ENCODE results near the gene ARHGAP33. TPM values are rescaled to one million over a fixed set of nuclear protein-coding genes. Genes with fewer than 3 reads are reported as not detected.
A peak's percentile ranks its signal among the peaks of the same experiment; 100 is the strongest.

ARHGAP33 gene
- total and polyA plus RNA-seq, 10 of the 15 experiments (the other 5 are each of a cell fraction or from before 2014, with no cell fraction given), result 0.05 to 22.9 (median 2.3) TPM; not detected in 1

GRCh38 chr19:35757749-35758608 is 17.4 kb upstream of the ARHGAP33 start, which contains the start of gene PROSER3:
Gene PROSER3, plus strand, starts transcription at chr19:35758176. Its CDS starts 40 bp downstream, at chr19:35758216.
- ATAC-seq (peak; percentile 99), FAIRE-seq (peak; percentile 99), DNase-seq (ENCODE audit: low read depth, low spot score) (peak; percentile 99)
- CTCF ChIA-PET, result interaction anchor here (0.7 kb wide), 1 partner anchor 10 kb away, joined by 3 read pairs; the partner anchor contains the start of gene LIN37
- H3K27ac ChIP-seq (ENCODE audit: control insufficient read depth, insufficient read depth), result peak within 1 kb of the TSS; percentile 80
- H3K79me2 ChIP-seq (ENCODE audit: control insufficient read depth, insufficient read depth, low read length), result peaks cover 11% of the 10 kb centered on the region
- POLR2A ChIA-PET, result interaction anchor here (1.0 to 2.2 kb wide), 4 partner anchors 8 to 15 kb away, joined by 3 to 18 read pairs (median 11); partner anchors contain the start of genes IGFLR1, LIN37, PSENEN and U2AF1L4
- peaks cover 1 to 9% of the 10 kb centered on the region in 2 experiments; a peak in 3 of 4 replicates for H3K36me3 ChIP-seq (ENCODE audit: control insufficient read depth in 2 of 2, insufficient read depth in 2 of 2, low read length in 1 of 2)
- peak within 1 kb of the TSS; percentile 99 for H3K4me2 ChIP-seq (ENCODE audit: control insufficient read depth, insufficient read depth)
- H4K20me1 ChIP-seq (ENCODE audit: control insufficient read depth, insufficient read depth), result no peaks in the 10 kb centered on the region
- BruUV-seq (replicated peaks), result TSS peak; percentile 90
- no peaks in the 10 kb centered on the region for H3K9me3 ChIP-seq (replicated peaks; ENCODE audit: control insufficient read depth, insufficient read depth, low read length)
- peaks cover 15% of the 10 kb centered on the region for H3K4me1 ChIP-seq (ENCODE audit: control insufficient read depth, insufficient read depth, low read length)
- SMC1A ChIA-PET (ENCODE audit: uncharacterized antibody, unreplicated experiment), result no interaction called here
- H3K9ac ChIP-seq (ENCODE audit: control insufficient read depth, insufficient read depth, low read length), result peak within 1 kb of the TSS; percentile 76
- intact Hi-C loops (cut with micrococcal nuclease; ENCODE audit: unreplicated experiment), result loop anchor here (2.0 kb wide), 1 partner anchor 13 kb away; the partner anchor contains the start of genes PSENEN and U2AF1L4
- no peaks in the 10 kb centered on the region for H3K27me3 ChIP-seq (replicated peaks in 1 of 2; ENCODE audit: control insufficient read depth in 2 of 2, insufficient read depth in 2 of 2, low read length in 1 of 2)
- in situ Hi-C loops (cut with MboI), result no loop called here
- RAD21 ChIA-PET (ENCODE audit: unreplicated experiment), result interaction anchor here (0.7 to 1.2 kb wide), 3 partner anchors 10 to 64 kb away, joined by 3 read pairs; partner anchors contain the start of genes PSENEN and U2AF1L4
- 2% methylated on average over 53 of the region's 53 CpGs for WGBS (ENCODE audit: insufficient coverage, insufficient replicate concordance, low lambda C conversion rate, missing lambda C conversion rate)
- peak within 1 kb of the TSS; percentile 88 for H3K4me3 ChIP-seq
- peak within 1 kb of the TSS; percentile 62 for H2AFZ ChIP-seq (ENCODE audit: control insufficient read depth, low read depth, low read length)
- TF ChIP-seq CREB1 (IDR thresholded peaks at IDR 0.05; ENCODE audit: low read depth) (peak; percentile 60), ZNF622 (IDR thresholded peaks at IDR 0.05) (no peak), NRF1 (conservative IDR thresholded peaks at IDR 0.05; ENCODE audit: low read depth, low read length) (peak; percentile 30; the same call in 1 of the 2 replicates), IRF5 (IDR thresholded peaks at IDR 0.05; ENCODE audit: borderline replicate concordance) (no peak), WRNIP1 (IDR thresholded peaks at IDR 0.05; ENCODE audit: borderline replicate concordance, low read depth, low read length) (no peak), ETV6 (conservative IDR thresholded peaks at IDR 0.05 in 1 of 2, IDR thresholded peaks at IDR 0.05 in 1 of 2; ENCODE audit: borderline replicate concordance in 1 of 2, low read depth in 1 of 2) (no peak), POU2F2 (IDR thresholded peaks at IDR 0.05; ENCODE audit: borderline replicate concordance, low read depth, low read length) (0 out of 3 replicates have a peak, but pooled peaks have one; percentile 17), ZBTB11 (CRISPR knock-in tag; IDR thresholded peaks at IDR 0.05) (no peak), BMI1 (IDR thresholded peaks at IDR 0.05; ENCODE audit: borderline replicate concordance) (peak; percentile 100), HCFC1 (IDR thresholded peaks at IDR 0.05; ENCODE audit: low read length) (peak; percentile 86), TAF1 (IDR thresholded peaks at IDR 0.05; ENCODE audit: borderline replicate concordance, low read depth, low read length) (peak; percentile 36; the same call in 1 of the 2 replicates), TBL1XR1 (IDR thresholded peaks at IDR 0.05; ENCODE audit: low read depth, low read length) (no peak), CREM (IDR thresholded peaks at IDR 0.05; ENCODE audit: low read depth) (peak; percentile 32), USF1 (IDR thresholded peaks at IDR 0.05; ENCODE audit: borderline replicate concordance, extremely low read length, insufficient read depth, low read depth, low read length) (no peak), ZBED1 (IDR thresholded peaks at IDR 0.05; ENCODE audit: borderline replicate concordance) (no peak), ASH2L (IDR thresholded peaks at IDR 0.05; ENCODE audit: borderline replicate concordance, low read depth) (no peak; the same call in 1 of the 2 replicates)
